ENCODE results near the gene NR2F1-AS1. TPM values are rescaled to one million over a fixed set of nuclear protein-coding genes. Genes with fewer than 3 reads are reported as not detected.

The NR2F1-AS1 gene
- total and polyA plus RNA-seq, 9 of the 15 experiments (the other 6 are each of a cell fraction or from before 2014, with no cell fraction given): not detected

GRCh38 chr5:93461756-93462155 lies 119.3 kb downstream of the NR2F1-AS1 start:
- no peak overlapping the region for H3K27ac ChIP-seq (ENCODE audit: extremely low read depth, low read depth, low read length)
- in situ Hi-C loops (cut with MboI): no loop called here
- H3K36me3 ChIP-seq (ENCODE audit: control insufficient read depth, insufficient read depth, low read length): no peaks in the 10 kb centered on the region
- intact Hi-C loops (cut with micrococcal nuclease): no loop called here
- no peak overlapping the region for H3K9ac ChIP-seq (ENCODE audit: insufficient read depth in 1 of 2, low read depth in 2 of 2, low read length in 2 of 2)
- no peaks in the 10 kb centered on the region for H3K4me1 ChIP-seq (replicated peaks in 1 of 2; ENCODE audit: control insufficient read depth in 2 of 2, insufficient read depth in 2 of 2, low read length in 2 of 2)
- POLR2A ChIA-PET: no interaction called here
- no peaks in the 10 kb centered on the region for H4K20me1 ChIP-seq (replicated peaks; ENCODE audit: control insufficient read depth, insufficient read depth, low read length)
- no peak for ATAC-seq
- H3K4me2 ChIP-seq (ENCODE audit: insufficient read depth, low read length): no peak overlapping the region
- H3K9me3 ChIP-seq (replicated peaks; ENCODE audit: control insufficient read depth, insufficient read depth, low read depth, low read length): no peaks in the 10 kb centered on the region
- no peak for FAIRE-seq
- H3K27me3 ChIP-seq (ENCODE audit: control insufficient read depth in 2 of 2, insufficient read depth in 2 of 2, low read length in 2 of 2): no peaks in the 10 kb centered on the region
- no peak overlapping the region for H2AFZ ChIP-seq (ENCODE audit: low read depth, low read length)
- H3K4me3 ChIP-seq: no peak overlapping the region
- CTCF ChIA-PET (ENCODE audit: low intra/inter-chr PET ratio): no interaction called here
- no peak for DNase-seq (ENCODE audit: extremely low read depth in 1 of 4, low spot score in 3 of 4)
- TF ChIP-seq ATF1 (CRISPR knock-in tag; IDR thresholded peaks at IDR 0.05) (no peak), ATF1 (tag; IDR thresholded peaks at IDR 0.05) (no peak), KLF13 (tag; IDR thresholded peaks at IDR 0.05; ENCODE audit: borderline replicate concordance, low read depth) (no peak), SP1 (CRISPR knock-in tag; IDR thresholded peaks at IDR 0.05) (no peak), STAT5A (IDR thresholded peaks at IDR 0.05; ENCODE audit: borderline replicate concordance, low read length) (no peak), CGGBP1 (CRISPR knock-in tag; IDR thresholded peaks at IDR 0.05) (no peak), RFX5 (IDR thresholded peaks at IDR 0.05; ENCODE audit: low read depth, low read length) (no peak), NR4A1 (CRISPR knock-in tag; IDR thresholded peaks at IDR 0.05) (no peak), NR4A1 (tag; IDR thresholded peaks at IDR 0.05) (no peak), PHB (CRISPR knock-in tag; IDR thresholded peaks at IDR 0.05) (no peak)
- TF ChIP-seq, protein P1, sequence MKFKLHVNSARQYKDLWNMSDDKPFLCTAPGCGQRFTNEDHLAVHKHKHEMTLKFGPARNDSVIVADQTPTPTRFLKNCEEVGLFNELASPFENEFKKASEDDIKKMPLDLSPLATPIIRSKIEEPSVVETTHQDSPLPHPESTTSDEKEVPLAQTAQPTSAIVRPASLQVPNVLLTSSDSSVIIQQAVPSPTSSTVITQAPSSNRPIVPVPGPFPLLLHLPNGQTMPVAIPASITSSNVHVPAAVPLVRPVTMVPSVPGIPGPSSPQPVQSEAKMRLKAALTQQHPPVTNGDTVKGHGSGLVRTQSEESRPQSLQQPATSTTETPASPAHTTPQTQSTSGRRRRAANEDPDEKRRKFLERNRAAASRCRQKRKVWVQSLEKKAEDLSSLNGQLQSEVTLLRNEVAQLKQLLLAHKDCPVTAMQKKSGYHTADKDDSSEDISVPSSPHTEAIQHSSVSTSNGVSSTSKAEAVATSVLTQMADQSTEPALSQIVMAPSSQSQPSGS (CRISPR knock-in tag; IDR thresholded peaks at IDR 0.05): no peak
- H3K79me2 ChIP-seq (ENCODE audit: control insufficient read depth, insufficient read depth, low read length): no peaks in the 10 kb centered on the region
- BruUV-seq (replicated peaks): no TSS peak
- WGBS (ENCODE audit: insufficient coverage, low coverage, missing lambda C conversion rate): 0% methylated on average over 1 of the region's 1 CpG
- H3K9me1 ChIP-seq (ENCODE audit: control insufficient read depth, insufficient read depth, low read length): no peaks in the 10 kb centered on the region

All from K562 (cell line).